Measurements from ENCODE around the gene DESI1. TPM values are rescaled to one million over a fixed set of nuclear protein-coding genes. Genes with fewer than 3 reads are reported as not detected.
"Not testable (repeated sequence)": the region's sequence is repeated elsewhere in the genome, so short reads cannot be mapped to it uniquely, and the experiment has no call there.

DESI1 gene
- polyA plus RNA-seq, 3 donors, result 7.0 to 19.6 (median 16.8) TPM

DNA sequence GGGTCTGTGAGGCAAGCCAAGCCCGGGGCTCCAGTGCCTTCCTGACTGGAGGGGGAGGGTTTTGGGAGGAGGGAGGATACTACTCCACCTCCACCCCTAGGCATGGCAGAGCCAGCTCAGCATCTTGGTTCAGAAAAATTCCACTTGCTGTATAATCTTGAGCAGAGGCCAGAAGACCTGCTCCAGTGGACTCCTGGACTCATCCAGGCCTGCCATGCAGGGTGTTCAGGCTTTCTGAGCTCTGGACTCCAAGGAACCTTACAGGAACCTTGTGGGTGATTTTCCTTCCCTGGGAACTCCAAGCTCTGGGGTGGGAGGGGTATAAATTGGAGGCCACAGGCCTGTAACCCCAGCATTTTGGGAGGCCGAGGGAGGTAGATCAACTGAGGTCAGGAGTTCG is 50.6 kb downstream of the DESI1 start:
- no peak overlapping the region for H3K27ac ChIP-seq (ENCODE audit: low read depth, low read length)
- WGBS, 3 donors, result 76 to 90% (median 82%) methylated on average over 3 of the region's 3 CpGs

DNA sequence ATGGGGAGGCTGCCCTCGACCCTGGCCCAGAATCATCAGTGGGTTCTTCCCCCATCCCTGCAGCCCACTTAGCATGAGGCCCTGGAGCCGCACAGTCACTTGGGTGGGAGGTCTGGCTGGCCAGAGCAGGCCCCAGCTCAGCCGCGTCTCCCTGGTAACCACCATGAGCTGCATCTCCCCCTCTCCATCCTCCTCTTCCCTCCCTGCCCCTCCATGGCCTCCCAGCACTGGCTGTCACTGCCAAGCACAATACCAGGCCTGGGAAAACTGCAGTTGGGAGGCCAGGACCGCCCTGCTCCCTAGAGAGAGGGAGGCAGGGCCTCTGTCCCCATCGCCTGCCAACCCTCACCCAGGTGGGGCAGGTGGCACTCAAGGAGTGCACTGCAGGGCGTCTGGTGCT is 52.0 kb downstream of the DESI1 start:
- no peak overlapping the region for H3K27ac ChIP-seq (ENCODE audit: low read depth, low read length)
- 68 to 78% (median 77%) methylated on average over 7 of the region's 7 CpGs for WGBS, 3 donors

DNA sequence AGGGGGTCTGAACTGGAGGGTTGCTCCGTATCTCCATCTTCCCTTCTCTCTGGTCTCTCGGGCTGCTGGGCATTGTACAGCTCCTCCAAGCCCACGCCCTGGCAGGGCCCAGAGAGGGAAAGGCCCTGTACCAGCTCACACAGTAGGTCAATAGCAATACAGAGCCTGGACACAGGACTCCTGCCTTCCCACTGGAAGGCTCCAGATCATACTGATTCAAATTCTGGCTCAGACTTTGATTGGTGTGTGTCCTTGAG is 53.4 kb downstream of the DESI1 start:
- no peak overlapping the region for H3K27ac ChIP-seq (ENCODE audit: low read depth, low read length)

DNA sequence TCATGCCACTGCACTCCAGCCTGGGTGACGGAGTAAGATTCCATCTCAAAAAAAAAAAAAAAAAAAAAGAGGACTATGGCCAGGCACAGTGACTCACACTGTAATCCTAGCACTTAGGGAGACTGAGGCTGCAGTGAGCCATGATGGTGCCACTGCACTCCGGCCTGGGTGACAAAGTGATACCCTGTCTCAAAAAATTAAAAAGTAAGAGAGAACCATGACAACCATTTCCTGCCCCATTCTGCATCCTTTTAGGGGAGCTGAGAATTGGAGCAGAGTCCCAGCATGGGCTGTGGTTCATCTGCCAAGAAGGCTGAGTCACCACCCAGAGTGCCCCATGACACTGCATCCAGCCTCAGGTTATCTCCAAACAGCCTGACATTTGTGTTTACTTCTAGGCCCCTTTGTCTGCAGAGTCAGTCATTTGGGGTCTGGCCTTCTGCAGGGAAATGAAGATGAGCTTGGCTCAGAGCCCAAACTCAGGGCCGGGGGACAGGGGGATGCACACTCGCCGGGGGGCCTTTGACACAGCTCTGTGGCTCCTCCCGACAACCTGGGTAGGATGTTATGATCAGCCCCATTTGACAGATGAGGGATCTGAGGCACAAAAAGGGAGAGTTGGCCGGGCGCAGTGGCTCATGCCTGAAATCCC is 55.3 kb downstream of the DESI1 start:
- 64 to 76% (median 65%) methylated on average over 8 of the region's 8 CpGs for WGBS, 3 donors

More for the DNA sequence above, 53.4 kb downstream of the DESI1 start:
- WGBS, 3 donors, result 69 to 83% (median 71%) methylated on average over 3 of the region's 3 CpGs

DNA sequence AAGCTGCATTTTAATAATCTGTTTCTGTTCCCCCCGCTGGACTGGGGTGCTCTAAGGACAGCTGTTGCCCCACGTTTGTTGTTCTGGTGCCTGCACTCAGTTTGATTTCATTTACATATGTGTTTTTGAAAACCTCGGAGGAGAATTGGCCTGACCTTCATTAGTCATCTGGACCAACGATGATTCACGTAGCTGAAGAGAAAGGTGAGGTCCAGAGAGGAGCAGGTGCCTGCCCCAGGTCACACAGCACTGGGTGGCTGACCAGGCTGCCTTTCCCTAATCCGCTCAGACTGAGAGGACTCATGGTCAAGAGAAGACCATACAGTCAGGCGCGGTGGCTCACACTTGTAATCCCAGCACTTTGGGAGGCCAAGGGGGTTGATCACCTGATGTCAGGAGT is 56.3 kb downstream of the DESI1 start:
- no peak overlapping the region for H3K27ac ChIP-seq (ENCODE audit: low read depth, low read length)
- 88 to 90% (median 89%) methylated on average over 8 of the region's 8 CpGs for WGBS, 3 donors

More for the DNA sequence above, 55.3 kb downstream of the DESI1 start:
- H3K27ac ChIP-seq (ENCODE audit: low read depth, low read length), result no peak overlapping the region

DNA sequence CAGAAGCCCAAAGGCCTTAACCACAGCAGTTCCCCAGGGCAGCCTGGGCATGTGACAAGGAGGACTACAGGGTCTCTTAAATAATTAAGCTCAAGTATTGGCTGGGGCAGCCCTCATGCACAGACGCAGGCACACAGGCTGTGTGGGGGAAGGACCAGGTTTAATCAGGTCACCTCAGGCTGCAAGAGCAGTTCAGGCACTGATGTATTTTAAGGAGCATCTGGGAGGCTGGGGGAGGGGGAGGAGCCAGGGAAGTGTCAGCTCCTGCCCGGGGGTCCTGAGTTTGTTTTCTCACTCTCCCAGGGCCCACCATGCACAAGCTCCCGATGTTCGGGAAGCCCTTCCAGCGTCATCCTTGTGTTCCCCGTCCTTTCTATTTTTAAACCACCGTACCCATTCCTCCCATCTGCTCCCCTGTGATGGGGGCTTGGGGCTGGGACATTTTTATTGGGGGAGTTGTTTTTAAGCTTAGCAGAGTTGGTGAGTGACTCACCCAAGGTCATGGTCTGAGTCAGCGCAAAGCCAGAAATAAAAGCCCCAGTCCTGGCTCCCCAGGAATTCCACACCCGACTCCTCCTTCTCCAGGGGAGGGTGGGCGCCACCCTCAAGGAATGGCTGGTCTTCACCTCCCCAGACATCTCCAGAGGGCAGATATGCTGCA is 57.7 kb downstream of the DESI1 start:
- WGBS, 3 donors, result 50 to 56% (median 54%) methylated on average over 10 of the region's 10 CpGs
- no peak overlapping the region for H3K27ac ChIP-seq (ENCODE audit: low read depth, low read length)

DNA sequence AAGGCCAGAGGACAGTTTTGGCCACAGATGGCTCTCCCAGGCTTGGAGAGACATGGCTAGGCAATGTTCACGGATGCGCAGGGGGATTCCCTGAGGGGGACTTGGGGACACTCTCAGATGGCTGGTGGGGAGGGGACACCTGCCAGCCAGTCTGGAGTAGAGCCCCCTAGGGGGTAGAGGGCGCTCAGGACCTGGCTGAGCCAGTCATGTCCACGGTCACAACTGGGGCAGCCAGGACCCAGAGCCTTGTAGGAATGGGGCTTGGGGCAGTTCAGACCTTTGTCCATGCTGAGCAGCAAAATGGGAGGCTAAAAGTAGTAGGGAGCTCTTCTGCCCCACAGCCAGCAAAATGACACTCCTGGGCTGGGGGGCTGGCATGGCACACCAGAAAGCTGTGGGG is 58.4 kb downstream of the DESI1 start:
- WGBS, 3 donors, result 81 to 88% (median 82%) methylated on average over 4 of the region's 4 CpGs
- H3K27ac ChIP-seq (ENCODE audit: low read depth, low read length), result no peak overlapping the region

DNA sequence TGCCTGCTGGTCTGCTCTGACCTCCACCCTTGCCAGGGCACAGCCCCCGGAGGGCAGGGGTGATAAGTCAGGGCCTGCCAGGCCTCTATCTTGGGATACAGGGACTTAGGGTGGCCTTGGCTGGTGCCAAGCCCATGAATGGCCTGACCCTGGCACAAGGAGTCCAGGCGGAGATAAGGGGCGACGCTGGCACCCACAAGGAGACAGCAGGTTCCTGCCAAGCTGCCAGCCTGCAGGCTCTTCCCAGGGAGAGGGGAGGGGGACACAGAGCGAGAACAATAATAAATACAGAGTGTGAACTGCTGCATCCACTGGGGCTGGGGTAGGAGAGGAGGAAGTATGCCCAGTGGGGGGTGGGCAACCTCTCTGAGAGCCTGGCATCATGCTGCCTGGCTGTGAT is 59.1 kb downstream of the DESI1 start:
- 23 to 79% (median 72%) methylated on average over 5 of the region's 5 CpGs for WGBS, 3 donors
- H3K27ac ChIP-seq (ENCODE audit: low read depth, low read length), result no peak overlapping the region

DNA sequence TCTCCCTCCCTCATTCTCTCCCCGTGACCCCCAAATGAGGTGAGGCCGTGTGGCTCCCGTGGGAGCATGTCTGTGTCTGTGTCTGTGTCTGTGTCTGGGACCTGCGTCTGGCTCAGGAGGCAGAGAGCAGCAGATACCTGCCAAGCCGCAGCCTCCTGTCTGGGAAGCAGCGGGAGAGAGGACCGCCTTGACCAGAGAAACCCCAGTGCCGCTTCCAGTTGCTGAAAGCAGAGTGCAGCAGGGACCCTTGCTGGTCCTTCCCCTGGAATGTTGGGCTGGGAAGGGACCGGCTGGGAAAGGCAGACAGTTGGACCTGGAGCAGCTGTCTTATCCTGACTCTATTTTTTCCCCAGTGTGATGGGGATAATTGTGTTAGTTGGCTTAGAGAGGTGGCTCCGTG is 59.5 kb downstream of the DESI1 start:
- H3K27ac ChIP-seq (ENCODE audit: low read depth, low read length), result no peak overlapping the region
- WGBS, 3 donors, result 34 to 60% (median 55%) methylated on average over 10 of the region's 10 CpGs

DNA sequence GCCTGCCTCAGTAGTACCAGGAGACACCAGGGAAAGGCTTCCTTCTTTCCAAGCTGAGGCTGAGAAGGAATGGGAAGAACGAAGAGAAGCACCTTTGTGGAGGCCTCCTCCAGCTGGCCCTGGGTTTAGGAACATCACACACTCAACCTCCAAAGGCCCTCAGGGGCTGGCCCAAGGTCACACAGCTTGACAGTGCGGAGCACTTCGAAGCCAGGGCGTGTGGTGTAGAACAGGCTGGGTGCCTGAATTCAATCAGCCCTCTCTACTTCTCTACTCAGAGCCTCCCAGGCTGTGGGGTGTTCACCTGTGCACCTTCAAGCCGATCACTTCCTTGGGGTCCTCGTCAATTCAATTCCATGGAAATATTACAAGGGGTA is 60.8 kb downstream of the DESI1 start:
- H3K27ac ChIP-seq (ENCODE audit: low read depth, low read length), result no peak overlapping the region
- whole genome bisulfite sequencing, 3 donors, result 52 to 67% (median 60%) methylated on average over 6 of the region's 6 CpGs

DNA sequence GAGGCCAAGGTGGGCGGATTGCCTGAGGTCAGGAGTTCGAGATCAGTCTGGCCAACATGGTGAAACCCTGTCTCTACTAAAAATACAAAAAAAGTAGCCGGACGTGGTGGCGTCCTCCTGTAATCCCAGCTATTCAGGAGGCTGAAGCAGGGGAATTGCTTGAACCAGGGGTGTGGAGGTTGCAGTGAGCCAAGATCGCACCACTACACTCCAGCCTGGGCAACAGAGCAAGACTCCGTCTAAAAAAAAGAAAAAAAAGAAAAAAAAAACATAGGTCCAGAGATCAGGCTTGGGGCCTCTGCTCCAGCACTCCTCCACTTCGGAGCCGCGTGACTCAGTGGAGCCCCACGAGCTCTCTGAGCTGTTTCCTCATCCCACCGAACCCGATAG is 62.6 kb downstream of the DESI1 start:
- WGBS, 3 donors, result 88 to 93% (median 93%) methylated on average over 13 of the region's 13 CpGs
- not testable (repeated sequence) for H3K27ac ChIP-seq (ENCODE audit: low read depth, low read length)

DNA sequence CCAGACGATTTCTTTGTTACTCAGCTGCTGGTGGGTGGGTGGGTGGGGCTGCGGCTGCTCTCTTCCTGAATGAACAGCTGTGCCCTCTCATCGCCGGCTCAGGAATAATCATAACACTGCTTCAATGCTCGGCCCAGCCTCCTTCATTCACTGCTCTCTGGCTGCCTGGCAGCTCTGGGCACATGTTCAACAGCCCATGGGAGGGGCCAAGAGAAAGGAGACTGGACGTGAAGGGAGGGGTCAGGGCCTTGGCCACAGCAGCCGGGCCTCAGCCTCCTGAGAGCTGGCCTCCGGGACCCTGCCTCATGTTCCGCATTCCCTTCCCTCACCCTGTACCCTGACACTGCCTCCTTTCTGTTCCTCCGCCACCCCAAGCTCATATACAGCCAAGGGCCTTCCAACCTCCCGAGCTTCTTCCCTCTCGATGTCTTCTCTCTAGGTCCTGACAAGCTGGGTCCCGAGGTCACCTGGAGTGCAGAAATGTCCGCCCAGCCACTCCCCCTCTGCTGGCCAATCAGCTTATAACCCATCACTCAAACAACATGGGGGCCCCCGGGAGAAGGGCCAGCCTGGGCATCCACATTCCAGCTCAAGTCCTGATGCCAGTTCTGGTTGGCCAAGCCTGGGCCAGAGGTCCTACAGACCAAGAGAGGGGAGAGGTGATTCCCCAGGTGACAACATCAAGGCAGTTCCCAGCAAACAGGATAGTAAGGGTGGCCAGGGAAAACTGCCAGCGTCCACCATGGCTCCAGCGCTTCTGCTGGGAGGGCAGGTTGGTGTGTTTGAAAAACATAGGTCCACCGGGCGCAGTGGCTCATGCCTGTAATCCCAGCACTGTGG is 63.2 kb downstream of the DESI1 start:
- no peak overlapping the region for H3K27ac ChIP-seq (ENCODE audit: low read depth, low read length)
- WGBS, 3 donors, result 43 to 49% (median 44%) methylated on average over 19 of the region's 19 CpGs

DNA sequence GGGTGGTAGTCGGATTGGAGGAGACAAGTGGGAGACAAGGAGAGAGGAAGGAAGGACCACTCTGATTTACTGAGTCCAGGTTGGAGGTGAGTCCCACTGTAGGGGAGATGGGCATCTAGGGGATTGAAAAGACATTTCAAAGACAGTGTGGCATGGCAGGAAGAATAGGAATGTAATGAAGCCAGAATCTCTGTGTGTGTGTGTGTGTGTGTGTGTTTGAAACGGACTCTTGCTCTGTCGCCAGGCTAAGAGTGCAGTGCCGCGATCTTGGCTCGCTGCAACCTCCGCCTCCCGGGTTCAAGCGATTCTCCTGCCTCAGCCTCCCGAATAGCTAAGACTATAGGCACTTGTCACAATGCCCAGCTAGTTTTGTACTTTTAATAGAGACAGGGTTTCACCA is 64.3 kb downstream of the DESI1 start:
- WGBS, 3 donors, result 87 to 93% (median 87%) methylated on average over 10 of the region's 10 CpGs
- H3K27ac ChIP-seq (ENCODE audit: low read depth, low read length), result no peak overlapping the region

DNA sequence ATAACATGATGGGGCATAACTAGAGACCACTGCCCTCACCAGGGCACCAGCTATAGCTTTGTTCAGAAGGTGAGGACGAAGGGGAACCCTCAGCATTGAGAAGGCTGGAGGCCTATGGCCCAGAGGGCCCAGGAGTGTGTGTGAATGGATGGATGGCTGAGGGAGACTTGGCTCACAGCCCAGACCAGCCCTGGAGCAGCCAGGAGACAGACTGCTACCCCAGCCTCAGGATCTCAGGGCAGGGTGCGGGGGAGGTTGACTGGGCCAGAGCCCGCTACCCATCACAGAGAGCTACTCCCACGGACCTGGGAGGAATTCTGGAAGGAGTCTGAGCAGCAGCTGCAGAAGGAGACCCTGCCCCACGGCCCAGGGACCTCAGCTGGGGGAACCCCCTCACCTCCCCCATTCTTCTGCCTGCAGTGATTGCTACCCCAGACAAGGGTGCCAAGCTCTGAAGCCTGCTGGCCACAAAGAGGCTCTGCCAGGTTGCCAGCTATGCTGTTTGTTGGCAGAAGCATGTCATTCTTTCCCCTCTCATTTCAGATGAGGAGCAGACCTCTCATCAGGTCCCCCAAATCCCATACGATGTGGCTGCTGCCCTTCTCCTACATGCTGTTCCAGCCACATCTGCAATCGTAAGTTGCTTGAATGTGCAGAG is 65.4 kb downstream of the DESI1 start:
- 73 to 86% (median 73%) methylated on average over 7 of the region's 7 CpGs for WGBS, 3 donors
- H3K27ac ChIP-seq (ENCODE audit: low read depth, low read length), result no peak overlapping the region

DNA sequence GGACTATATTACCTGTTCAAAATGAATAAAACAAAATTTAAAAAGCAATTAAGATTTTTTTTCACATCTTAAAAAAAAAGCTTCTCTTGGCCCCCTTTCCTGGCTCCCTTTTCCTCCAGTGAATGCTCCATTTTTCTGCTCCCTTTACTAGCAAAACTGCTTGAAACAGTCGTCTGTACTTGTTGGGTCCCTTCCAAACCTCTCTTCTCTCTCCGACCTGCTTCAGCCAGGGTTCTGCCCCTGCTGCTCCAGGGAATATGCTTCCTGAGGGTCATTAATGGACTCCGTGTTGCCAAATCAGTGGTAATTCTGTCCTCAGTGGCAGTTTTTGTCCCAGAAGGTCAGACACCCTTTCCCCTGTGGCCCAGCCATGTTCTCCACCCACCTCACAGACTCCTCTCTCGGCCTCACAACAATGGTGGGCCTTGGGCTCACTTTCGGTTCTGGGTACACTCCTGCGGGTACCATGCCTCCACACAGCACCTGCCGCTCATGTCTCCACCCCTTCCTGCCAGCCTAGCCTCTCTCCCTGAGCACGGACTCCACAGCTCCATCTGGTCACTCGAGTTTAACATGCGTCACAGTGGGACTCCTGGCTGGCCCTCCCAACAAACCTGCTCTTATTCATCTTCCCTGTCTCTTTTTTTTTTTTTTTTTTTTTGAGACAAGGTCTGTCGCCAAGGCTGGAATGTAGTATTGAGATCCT is 68.8 kb downstream of the DESI1 start:
- 65 to 73% (median 70%) methylated on average over 10 of the region's 11 CpGs for WGBS, 3 donors
- H3K27ac ChIP-seq (ENCODE audit: low read depth, low read length), result no peak overlapping the region

DNA sequence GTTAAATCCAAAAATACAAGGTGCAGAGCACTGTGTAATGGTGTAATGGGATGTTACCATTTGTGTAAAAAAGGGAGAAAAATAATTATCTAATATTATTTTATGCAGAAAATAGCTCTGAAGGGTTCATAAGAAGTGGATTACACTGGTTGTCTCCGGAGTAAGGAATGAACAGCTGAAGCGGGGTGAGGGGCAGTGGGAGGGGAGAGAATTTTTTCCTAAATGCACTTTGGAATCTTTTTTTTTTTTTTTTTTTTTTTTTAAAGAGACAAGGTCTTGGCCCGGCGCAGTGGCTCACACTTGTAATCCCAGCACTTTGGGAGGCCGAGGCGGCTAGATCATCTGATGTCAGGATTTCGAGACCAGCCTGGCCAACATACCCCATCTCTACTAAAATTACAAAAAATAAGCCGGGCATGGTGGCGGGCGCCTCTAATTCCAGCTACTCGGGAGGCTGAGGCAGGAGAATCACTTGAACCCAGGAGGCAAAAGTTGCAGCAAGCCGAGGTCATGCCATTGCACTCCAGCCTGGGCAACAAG is 69.8 kb downstream of the DESI1 start:
- H3K27ac ChIP-seq (ENCODE audit: low read depth, low read length), result no peak overlapping the region
- WGBS, 3 donors, result 86% methylated on average over 12 of the region's 12 CpGs

DNA sequence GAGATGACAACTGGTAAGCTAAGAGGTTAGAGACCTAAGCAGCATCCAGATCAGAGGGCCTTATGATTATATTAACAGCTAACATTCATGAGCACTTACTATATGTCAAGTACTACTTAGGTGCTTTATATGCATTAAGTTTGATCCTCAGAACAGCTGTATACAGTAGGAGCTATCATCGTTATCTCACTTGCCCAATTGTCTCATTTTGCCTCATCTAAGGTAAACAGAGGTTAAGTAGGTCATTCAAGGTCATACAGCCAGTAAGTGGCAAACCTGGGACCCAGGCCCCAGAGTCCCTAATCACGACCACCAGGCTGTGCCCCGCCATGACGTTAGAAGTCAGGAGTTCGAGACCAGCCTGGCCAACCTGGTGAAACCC is 72.0 kb downstream of the DESI1 start:
- H3K27ac ChIP-seq (ENCODE audit: low read depth, low read length), result no peak overlapping the region
- WGBS, 3 donors, result 80 to 93% (median 90%) methylated on average over 5 of the region's 5 CpGs
